Astrocyte (in vitro differentiated cells and primary cell): ENCODE results near the gene RABGAP1L. TPM values are rescaled to one million over a fixed set of nuclear protein-coding genes. Genes with fewer than 3 reads are reported as not detected.

ENCODE experiments used
- DNase-seq: peaks from one replicate; pipeline ENCODE4 v3.0.0-alpha.2; 2010; ENCODE audit warnings: low read depth
- FAIRE-seq: peaks from 2 replicates; lab custom pipeline; 2011; peaks lifted over from hg19 to GRCh38; lab: Jason Lieb, UNC
- H2AFZ ChIP-seq: 2 replicates; pipeline ENCODE4 v1.6.0; 2012; ENCODE audit warnings: low read depth, low read length, inconsistent platforms
- H3K27ac ChIP-seq: 2 replicates; pipeline ENCODE4 v1.5.1; 2011; ENCODE audit warnings: low read depth, low read length, inconsistent platforms
- H3K27me3 ChIP-seq: 2 replicates; pipeline ENCODE4 v1.6.0; 2011; ENCODE audit warnings: low read length, inconsistent platforms; ENCODE audit not compliant: insufficient read depth
- H3K36me3 ChIP-seq: 2 replicates; pipeline ENCODE4 v1.5.1; 2011; ENCODE audit warnings: low read length, inconsistent platforms; ENCODE audit not compliant: insufficient read depth
- H3K4me1 ChIP-seq: 2 replicates; pipeline ENCODE4 v1.5.1; 2011; ENCODE audit warnings: low read length, inconsistent platforms; ENCODE audit not compliant: insufficient read depth
- H3K4me2 ChIP-seq: 2 replicates; pipeline ENCODE4 v1.6.0; 2012; ENCODE audit warnings: low read length, inconsistent platforms
- H3K4me3 ChIP-seq: 2 replicates; pipeline ENCODE4 v1.5.1; 2011; ENCODE audit warnings: low read depth, mild to moderate bottlenecking, low read length, inconsistent platforms; ENCODE audit not compliant: insufficient read depth
- H3K79me2 ChIP-seq: 2 replicates; pipeline ENCODE4 v1.6.0; 2012; ENCODE audit warnings: mild to moderate bottlenecking, low read length, inconsistent platforms; ENCODE audit not compliant: insufficient read depth
- H3K9ac ChIP-seq: 2 replicates; pipeline ENCODE4 v1.6.0; 2012; ENCODE audit warnings: mild to moderate bottlenecking, low read length, inconsistent platforms
- H3K9me3 ChIP-seq: 2 replicates; pipeline ENCODE4 v1.5.1; 2012; ENCODE audit warnings: low read depth, mild to moderate bottlenecking, low read length, inconsistent platforms; ENCODE audit not compliant: insufficient read depth
- H4K20me1 ChIP-seq: 2 replicates; pipeline ENCODE4 v1.6.0; 2012; ENCODE audit warnings: low read length, inconsistent platforms; ENCODE audit not compliant: insufficient read depth
- H3K27ac Mint-ChIP-seq: one replicate; pipeline ENCODE4 v1.8.0; 2021; ENCODE audit warnings: mild to moderate bottlenecking, mixed read lengths; ENCODE audit not compliant: unreplicated experiment
- H3K27me3 Mint-ChIP-seq: one replicate; pipeline ENCODE4 v1.8.0; 2021; ENCODE audit warnings: low read depth, mixed read lengths; ENCODE audit not compliant: unreplicated experiment
- H3K36me3 Mint-ChIP-seq: one replicate; pipeline ENCODE4 v1.8.0; 2021; ENCODE audit warnings: low read depth, mixed read lengths; ENCODE audit not compliant: unreplicated experiment
- H3K4me1 Mint-ChIP-seq: one replicate; pipeline ENCODE4 v1.8.0; 2021; ENCODE audit warnings: low read depth, mixed read lengths; ENCODE audit not compliant: unreplicated experiment
- H3K4me3 Mint-ChIP-seq: one replicate; pipeline ENCODE4 v1.8.0; 2021; ENCODE audit warnings: mild to moderate bottlenecking, moderate library complexity, mixed read lengths; ENCODE audit not compliant: unreplicated experiment
- H3K9me3 Mint-ChIP-seq: one replicate; pipeline ENCODE4 v1.8.0; 2021; ENCODE audit warnings: mild to moderate bottlenecking, mixed read lengths; ENCODE audit not compliant: unreplicated experiment
- EZH2 ChIP-seq: IDR thresholded peaks from 2 replicates; pipeline ENCODE4 v1.6.1; 2012; ENCODE audit warnings: mild to moderate bottlenecking, low read length, inconsistent platforms; ENCODE audit not compliant: insufficient read depth
- total RNA-seq: library from RNA; stranded (reverse); gene quantifications from 2 replicates; pipeline ENCODE4 v1.2.1, GENCODE V29; 2021
- TF ChIP-seq, protein P1 (sequence below): IDR thresholded peaks from 2 replicates; pipeline ENCODE4 v1.5.1; 2011; ENCODE audit warnings: low read depth, mild to moderate bottlenecking, inconsistent platforms, low read length, moderate library complexity; ENCODE audit not compliant: insufficient read depth

RABGAP1L gene
- total RNA-seq, 1 donor from 2014 or later: 40.2 TPM

DNA sequence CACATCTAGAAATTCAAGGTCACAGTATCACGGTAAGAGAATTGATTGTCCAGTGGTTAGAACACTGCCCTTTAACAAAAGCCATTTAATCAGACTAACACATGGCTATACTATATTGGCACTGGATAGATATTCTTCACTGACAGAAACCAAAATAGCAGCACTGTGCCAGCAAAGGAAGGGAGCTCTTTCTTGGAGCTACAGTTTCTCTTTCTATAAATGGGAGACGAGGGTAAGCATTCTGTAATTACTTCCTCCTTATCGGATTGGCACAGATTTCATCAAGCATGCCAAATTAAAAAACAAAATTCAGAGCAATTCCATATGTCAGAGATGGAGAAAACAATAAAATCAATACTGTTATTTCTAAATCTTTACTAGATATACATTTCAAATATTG lies 724.7 kb downstream of the RABGAP1L start:
- H3K27ac ChIP-seq: no peak overlapping the region
- H3K4me1 ChIP-seq: no peaks in the 10 kb centered on the region
- no peaks in the 10 kb centered on the region for H3K9me3 ChIP-seq
- Mint-ChIP-seq H3K36me3 (no peaks in the 10 kb centered on the region), H3K4me1 (peaks cover 7% of the 10 kb centered on the region), H3K27ac (no peak overlapping the region), H3K27me3 (no peaks in the 10 kb centered on the region), H3K9me3 (no peaks in the 10 kb centered on the region), H3K4me3 (no peak overlapping the region)
- no peaks in the 10 kb centered on the region for H4K20me1 ChIP-seq
- no peaks in the 10 kb centered on the region for H3K27me3 ChIP-seq
- no peaks in the 10 kb centered on the region for H3K79me2 ChIP-seq
- H3K4me3 ChIP-seq: no peak overlapping the region
- no peak overlapping the region for H3K9ac ChIP-seq
- H2AFZ ChIP-seq: no peak overlapping the region
- no peak overlapping the region for H3K4me2 ChIP-seq
- DNase-seq (no peak), FAIRE-seq (no peak)
- TF ChIP-seq EZH2: no peak
- TF ChIP-seq, protein P1, sequence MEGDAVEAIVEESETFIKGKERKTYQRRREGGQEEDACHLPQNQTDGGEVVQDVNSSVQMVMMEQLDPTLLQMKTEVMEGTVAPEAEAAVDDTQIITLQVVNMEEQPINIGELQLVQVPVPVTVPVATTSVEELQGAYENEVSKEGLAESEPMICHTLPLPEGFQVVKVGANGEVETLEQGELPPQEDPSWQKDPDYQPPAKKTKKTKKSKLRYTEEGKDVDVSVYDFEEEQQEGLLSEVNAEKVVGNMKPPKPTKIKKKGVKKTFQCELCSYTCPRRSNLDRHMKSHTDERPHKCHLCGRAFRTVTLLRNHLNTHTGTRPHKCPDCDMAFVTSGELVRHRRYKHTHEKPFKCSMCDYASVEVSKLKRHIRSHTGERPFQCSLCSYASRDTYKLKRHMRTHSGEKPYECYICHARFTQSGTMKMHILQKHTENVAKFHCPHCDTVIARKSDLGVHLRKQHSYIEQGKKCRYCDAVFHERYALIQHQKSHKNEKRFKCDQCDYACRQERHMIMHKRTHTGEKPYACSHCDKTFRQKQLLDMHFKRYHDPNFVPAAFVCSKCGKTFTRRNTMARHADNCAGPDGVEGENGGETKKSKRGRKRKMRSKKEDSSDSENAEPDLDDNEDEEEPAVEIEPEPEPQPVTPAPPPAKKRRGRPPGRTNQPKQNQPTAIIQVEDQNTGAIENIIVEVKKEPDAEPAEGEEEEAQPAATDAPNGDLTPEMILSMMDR: no peak
- no peaks in the 10 kb centered on the region for H3K36me3 ChIP-seq

DNA sequence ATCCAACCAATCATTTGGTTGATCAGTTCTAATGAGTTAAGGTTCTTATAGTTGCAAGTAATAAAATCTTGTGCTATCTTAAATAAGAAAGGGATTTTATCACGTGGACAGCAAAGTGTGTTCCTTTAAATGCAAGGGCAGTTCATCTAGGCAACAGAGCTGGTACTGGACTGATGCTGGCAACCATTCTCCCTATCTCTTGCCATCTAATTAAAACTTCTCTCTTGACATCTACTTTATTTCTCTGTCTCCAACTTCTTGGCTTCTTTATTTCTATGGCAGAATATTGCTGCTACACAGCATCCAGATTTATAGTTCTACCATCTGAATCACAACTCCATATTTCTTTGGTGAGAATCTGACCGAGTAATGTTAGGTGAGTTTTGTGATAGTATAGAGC lies 725.2 kb downstream of the RABGAP1L start:
- Histone ChIP-seq H3K36me3 (no peaks in the 10 kb centered on the region), H3K4me2 (no peak overlapping the region), H2AFZ (no peak overlapping the region), H3K27me3 (no peaks in the 10 kb centered on the region), H3K27ac (no peak overlapping the region), H3K79me2 (no peaks in the 10 kb centered on the region), H3K4me3 (no peak overlapping the region), H4K20me1 (no peaks in the 10 kb centered on the region), H3K9me3 (no peaks in the 10 kb centered on the region), H3K4me1 (no peaks in the 10 kb centered on the region), H3K9ac (no peak overlapping the region)
- Mint-ChIP-seq H3K4me3 (no peak overlapping the region), H3K36me3 (no peaks in the 10 kb centered on the region), H3K27me3 (no peaks in the 10 kb centered on the region), H3K27ac (no peak overlapping the region), H3K4me1 (peaks cover 7% of the 10 kb centered on the region), H3K9me3 (no peaks in the 10 kb centered on the region)
- TF ChIP-seq, protein P1: no peak
- TF ChIP-seq EZH2: no peak
- DNase-seq (no peak), FAIRE-seq (no peak)

DNA sequence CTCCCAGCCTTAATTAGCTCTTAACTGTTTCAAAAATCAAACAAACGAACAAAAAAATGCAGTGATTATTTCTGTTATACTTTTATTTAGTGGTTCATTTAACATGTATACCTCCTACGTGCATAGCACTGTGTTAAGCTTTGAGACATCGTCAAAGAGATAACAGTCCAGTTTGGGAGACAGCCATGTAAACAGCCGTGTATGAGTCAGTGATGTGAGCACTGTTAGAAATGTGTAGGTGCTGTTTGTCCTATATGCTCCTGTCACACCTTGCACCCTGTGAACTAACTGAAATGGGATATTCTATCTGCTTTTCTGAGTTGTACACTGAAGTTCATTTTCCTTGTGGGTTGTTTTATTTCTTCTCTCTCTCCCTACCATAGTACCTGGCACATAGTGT lies 730.7 kb downstream of the RABGAP1L start:
- Mint-ChIP-seq H3K27ac (no peak overlapping the region), H3K4me3 (no peak overlapping the region), H3K4me1 (no peaks in the 10 kb centered on the region), H3K27me3 (no peaks in the 10 kb centered on the region), H3K9me3 (no peaks in the 10 kb centered on the region), H3K36me3 (peaks cover 2% of the 10 kb centered on the region)
- Histone ChIP-seq H3K27me3 (no peaks in the 10 kb centered on the region), H2AFZ (no peak overlapping the region), H3K4me3 (no peak overlapping the region), H3K4me1 (no peaks in the 10 kb centered on the region), H3K9me3 (no peaks in the 10 kb centered on the region), H3K36me3 (no peaks in the 10 kb centered on the region), H4K20me1 (no peaks in the 10 kb centered on the region), H3K27ac (no peak overlapping the region), H3K4me2 (no peak overlapping the region), H3K9ac (no peak overlapping the region), H3K79me2 (no peaks in the 10 kb centered on the region)
- TF ChIP-seq, protein P1: no peak
- no peak for TF ChIP-seq EZH2
- DNase-seq: no peak
- no peak for FAIRE-seq
